ENCODE results near the gene ANKRD27. TPM values are rescaled to one million over a fixed set of nuclear protein-coding genes. Genes with fewer than 3 reads are reported as not detected.

ANKRD27 gene
- total and polyA plus RNA-seq, 10 of the 15 experiments (the other 5 are each of a cell fraction or from before 2014, with no cell fraction given): 2.8 to 49.9 (median 28.5) TPM

- H3K36me3 ChIP-seq (ENCODE audit: control insufficient read depth in 2 of 2, insufficient read depth in 2 of 2, low read length in 1 of 2): peaks cover 16% of the 10 kb centered on the region in 2 experiments; a peak in 3 of 4 replicates
- in situ Hi-C loops (cut with MboI) (no loop called here), intact Hi-C loops (cut with micrococcal nuclease; ENCODE audit: unreplicated experiment) (no loop called here)
- POLR2A ChIA-PET: no interaction called here
- H3K27me3 ChIP-seq (replicated peaks in 1 of 2; ENCODE audit: control insufficient read depth in 2 of 2, insufficient read depth in 2 of 2, low read length in 1 of 2): no peaks in the 10 kb centered on the region
- SMC1A ChIA-PET (ENCODE audit: uncharacterized antibody, unreplicated experiment): no interaction called here
- CTCF ChIA-PET: no interaction called here
- no peak overlapping the region for H3K4me3 ChIP-seq
- H3K4me1 ChIP-seq (ENCODE audit: control insufficient read depth, insufficient read depth, low read length): no peaks in the 10 kb centered on the region
- H4K20me1 ChIP-seq (ENCODE audit: control insufficient read depth, insufficient read depth): no peaks in the 10 kb centered on the region
- DNase-seq (ENCODE audit: low read depth, low spot score) (no peak), FAIRE-seq (no peak), ATAC-seq (no peak)
- no peak overlapping the region for H3K27ac ChIP-seq (ENCODE audit: control insufficient read depth, insufficient read depth)
- no peak overlapping the region for H2AFZ ChIP-seq (ENCODE audit: control insufficient read depth, low read depth, low read length)
- no peaks in the 10 kb centered on the region for H3K79me2 ChIP-seq (ENCODE audit: control insufficient read depth, insufficient read depth, low read length)
- no peaks in the 10 kb centered on the region for H3K9me3 ChIP-seq (replicated peaks; ENCODE audit: control insufficient read depth, insufficient read depth, low read length)
- WGBS (ENCODE audit: insufficient coverage, insufficient replicate concordance, low lambda C conversion rate, missing lambda C conversion rate): 88% methylated on average over 11 of the region's 11 CpGs
- H3K9ac ChIP-seq (ENCODE audit: control insufficient read depth, insufficient read depth, low read length): no peak overlapping the region
- no TSS peak for BruUV-seq (replicated peaks)
- H3K4me2 ChIP-seq (ENCODE audit: control insufficient read depth, insufficient read depth): no peak overlapping the region
- RAD21 ChIA-PET (ENCODE audit: unreplicated experiment): no interaction called here
- no peak for TF ChIP-seq MYC (IDR thresholded peaks at IDR 0.05; ENCODE audit: insufficient read depth, insufficient read length, insufficient replicate concordance, low read length, severe bottlenecking)
- TF ChIP-seq KLF5 (IDR thresholded peaks at IDR 0.05; ENCODE audit: partially characterized antibody): no peak
- no peak for TF ChIP-seq MTA2 (IDR thresholded peaks at IDR 0.05; ENCODE audit: low read depth)
- no peak for TF ChIP-seq STAT3 (IDR thresholded peaks at IDR 0.05; ENCODE audit: low read depth, low read length)
- no peak for TF ChIP-seq RAD21 (IDR thresholded peaks at IDR 0.05; ENCODE audit: insufficient read depth, low read depth, low read length)
- no peak for TF ChIP-seq SUZ12 (IDR thresholded peaks at IDR 0.05; ENCODE audit: unreplicated experiment)
- no peak for TF ChIP-seq TCF3 (IDR thresholded peaks at IDR 0.05; ENCODE audit: borderline replicate concordance, insufficient read depth, low read depth, low read length)
- TF ChIP-seq ESRRA (IDR thresholded peaks at IDR 0.05; ENCODE audit: low read length): no peak
- no peak for TF ChIP-seq IRF4 (IDR thresholded peaks at IDR 0.05; ENCODE audit: low read depth, low read length)
- no peak for TF ChIP-seq BHLHE40 (IDR thresholded peaks at IDR 0.05; ENCODE audit: borderline replicate concordance in 1 of 2, low read depth in 2 of 2, low read length in 1 of 2)
- TF ChIP-seq ASH2L (IDR thresholded peaks at IDR 0.05; ENCODE audit: borderline replicate concordance, low read depth): no peak
- no peak for TF ChIP-seq CUX1 (IDR thresholded peaks at IDR 0.05; ENCODE audit: insufficient replicate concordance, low read depth, low read length)
- no peak for TF ChIP-seq SMARCA5 (IDR thresholded peaks at IDR 0.05)
- TF ChIP-seq REST (IDR thresholded peaks at IDR 0.05; ENCODE audit: low read depth, low read length): no peak
- no peak for TF ChIP-seq CREB1 (IDR thresholded peaks at IDR 0.05; ENCODE audit: low read depth)
- TF ChIP-seq MEF2A (IDR thresholded peaks at IDR 0.05; ENCODE audit: insufficient read depth, low read depth, low read length): no peak
Observed at GRCh38 chr19:32615569-32615968, 59.4 kb downstream of the ANKRD27 start.

Data from GM12878 (cell line).